ENCODE measurements around the gene CLVS2. TPM values are rescaled to one million over a fixed set of nuclear protein-coding genes. Genes with fewer than 3 reads are reported as not detected.
A peak's percentile ranks its signal among the peaks of the same experiment; 100 is the strongest.

CLVS2 gene
- total and polyA plus RNA-seq, 2 experiments from 2014 or later, result 0.08 to 0.66 TPM

DNA sequence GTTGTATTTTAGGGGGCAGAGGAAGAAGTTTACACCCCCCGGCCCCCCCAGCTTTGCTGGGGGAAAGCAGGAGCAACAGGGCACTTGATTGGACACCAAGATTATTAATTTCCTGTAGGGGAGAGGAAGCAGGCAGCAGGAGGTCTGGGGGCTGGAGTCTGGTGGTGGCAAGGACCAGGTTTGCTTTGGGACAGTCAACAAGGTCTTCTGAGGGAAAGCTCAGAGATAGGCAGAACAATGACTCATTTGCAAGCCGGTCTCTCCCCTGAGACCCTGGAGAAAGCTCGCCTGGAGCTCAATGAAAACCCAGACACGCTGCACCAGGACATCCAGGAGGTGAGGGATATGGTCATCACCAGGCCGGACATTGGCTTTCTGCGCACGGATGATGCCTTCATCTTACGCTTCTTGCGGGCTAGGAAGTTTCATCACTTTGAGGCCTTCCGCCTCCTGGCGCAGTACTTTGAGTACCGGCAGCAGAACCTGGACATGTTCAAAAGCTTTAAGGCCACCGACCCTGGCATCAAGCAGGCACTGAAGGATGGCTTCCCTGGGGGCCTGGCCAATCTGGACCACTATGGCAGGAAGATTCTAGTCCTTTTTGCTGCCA is 1.6 kb downstream of the CLVS2 start:
- Mint-ChIP-seq H3K4me1 (peaks cover 11% of the 10 kb centered on the region), H3K27me3 (ENCODE audit: insufficient read depth, low read depth, poor library complexity) (peaks cover 28% of the 10 kb centered on the region), H3K4me3 (peak overlapping the region; percentile 82; the same call in 2 of the 3 replicates), H3K36me3 (ENCODE audit: low read depth) (no peaks in the 10 kb centered on the region), H3K27ac (no peak overlapping the region), H3K9me3 (no peaks in the 10 kb centered on the region)
- peak overlapping the region; percentile 61; the same call in 1 of the 2 replicates for H3K4me3 ChIP-seq
- H3K27ac ChIP-seq (ENCODE audit: low read depth), result no peak overlapping the region
- DNase-seq (ENCODE audit: low spot score) (no peak), ATAC-seq (no peak)
- TF ChIP-seq EZH2phosphoT487 (IDR thresholded peaks at IDR 0.05; ENCODE audit: unreplicated experiment), result no peak
- TF ChIP-seq, protein P1, sequence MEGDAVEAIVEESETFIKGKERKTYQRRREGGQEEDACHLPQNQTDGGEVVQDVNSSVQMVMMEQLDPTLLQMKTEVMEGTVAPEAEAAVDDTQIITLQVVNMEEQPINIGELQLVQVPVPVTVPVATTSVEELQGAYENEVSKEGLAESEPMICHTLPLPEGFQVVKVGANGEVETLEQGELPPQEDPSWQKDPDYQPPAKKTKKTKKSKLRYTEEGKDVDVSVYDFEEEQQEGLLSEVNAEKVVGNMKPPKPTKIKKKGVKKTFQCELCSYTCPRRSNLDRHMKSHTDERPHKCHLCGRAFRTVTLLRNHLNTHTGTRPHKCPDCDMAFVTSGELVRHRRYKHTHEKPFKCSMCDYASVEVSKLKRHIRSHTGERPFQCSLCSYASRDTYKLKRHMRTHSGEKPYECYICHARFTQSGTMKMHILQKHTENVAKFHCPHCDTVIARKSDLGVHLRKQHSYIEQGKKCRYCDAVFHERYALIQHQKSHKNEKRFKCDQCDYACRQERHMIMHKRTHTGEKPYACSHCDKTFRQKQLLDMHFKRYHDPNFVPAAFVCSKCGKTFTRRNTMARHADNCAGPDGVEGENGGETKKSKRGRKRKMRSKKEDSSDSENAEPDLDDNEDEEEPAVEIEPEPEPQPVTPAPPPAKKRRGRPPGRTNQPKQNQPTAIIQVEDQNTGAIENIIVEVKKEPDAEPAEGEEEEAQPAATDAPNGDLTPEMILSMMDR (conservative IDR thresholded peaks at IDR 0.05; ENCODE audit: low read depth in 2 of 2), result no peak
- TF ChIP-seq JUNB (IDR thresholded peaks at IDR 0.05; ENCODE audit: unreplicated experiment), result no peak
- no peak for TF ChIP-seq ZNF331 (CRISPR knock-in tag; IDR thresholded peaks at IDR 0.05; ENCODE audit: low read depth)
- TF ChIP-seq EZH2 (IDR thresholded peaks at IDR 0.05; ENCODE audit: low read depth, unreplicated experiment), result no peak
- no peak for TF ChIP-seq NANOG (IDR thresholded peaks at IDR 0.05; ENCODE audit: borderline replicate concordance)
- TF ChIP-seq ZNF462 (CRISPR knock-in tag; IDR thresholded peaks at IDR 0.05), result no peak
- TF ChIP-seq STAT1 (IDR thresholded peaks at IDR 0.05; ENCODE audit: unreplicated experiment), result no peak
- no peak for TF ChIP-seq ZNF114 (CRISPR knock-in tag; IDR thresholded peaks at IDR 0.05)
- no peak for TF ChIP-seq ETS1 (IDR thresholded peaks at IDR 0.05)
- no peak for TF ChIP-seq POLR2AphosphoS5 (IDR thresholded peaks at IDR 0.05; ENCODE audit: low read depth)
- TF ChIP-seq, protein P2, sequence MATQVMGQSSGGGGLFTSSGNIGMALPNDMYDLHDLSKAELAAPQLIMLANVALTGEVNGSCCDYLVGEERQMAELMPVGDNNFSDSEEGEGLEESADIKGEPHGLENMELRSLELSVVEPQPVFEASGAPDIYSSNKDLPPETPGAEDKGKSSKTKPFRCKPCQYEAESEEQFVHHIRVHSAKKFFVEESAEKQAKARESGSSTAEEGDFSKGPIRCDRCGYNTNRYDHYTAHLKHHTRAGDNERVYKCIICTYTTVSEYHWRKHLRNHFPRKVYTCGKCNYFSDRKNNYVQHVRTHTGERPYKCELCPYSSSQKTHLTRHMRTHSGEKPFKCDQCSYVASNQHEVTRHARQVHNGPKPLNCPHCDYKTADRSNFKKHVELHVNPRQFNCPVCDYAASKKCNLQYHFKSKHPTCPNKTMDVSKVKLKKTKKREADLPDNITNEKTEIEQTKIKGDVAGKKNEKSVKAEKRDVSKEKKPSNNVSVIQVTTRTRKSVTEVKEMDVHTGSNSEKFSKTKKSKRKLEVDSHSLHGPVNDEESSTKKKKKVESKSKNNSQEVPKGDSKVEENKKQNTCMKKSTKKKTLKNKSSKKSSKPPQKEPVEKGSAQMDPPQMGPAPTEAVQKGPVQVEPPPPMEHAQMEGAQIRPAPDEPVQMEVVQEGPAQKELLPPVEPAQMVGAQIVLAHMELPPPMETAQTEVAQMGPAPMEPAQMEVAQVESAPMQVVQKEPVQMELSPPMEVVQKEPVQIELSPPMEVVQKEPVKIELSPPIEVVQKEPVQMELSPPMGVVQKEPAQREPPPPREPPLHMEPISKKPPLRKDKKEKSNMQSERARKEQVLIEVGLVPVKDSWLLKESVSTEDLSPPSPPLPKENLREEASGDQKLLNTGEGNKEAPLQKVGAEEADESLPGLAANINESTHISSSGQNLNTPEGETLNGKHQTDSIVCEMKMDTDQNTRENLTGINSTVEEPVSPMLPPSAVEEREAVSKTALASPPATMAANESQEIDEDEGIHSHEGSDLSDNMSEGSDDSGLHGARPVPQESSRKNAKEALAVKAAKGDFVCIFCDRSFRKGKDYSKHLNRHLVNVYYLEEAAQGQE (IDR thresholded peaks at IDR 0.05; ENCODE audit: unreplicated experiment), result no peak
- H3K4me2 ChIP-seq, result peak overlapping the region; percentile 76; the same call in 1 of the 2 replicates
- peak overlapping the region; percentile 85; the same call in 1 of the 2 replicates for H2AFZ ChIP-seq
- no peaks in the 10 kb centered on the region for H3K9me2 ChIP-seq (ENCODE audit: insufficient read depth)
- peaks cover 69% of the 10 kb centered on the region for H3K27me3 ChIP-seq (ENCODE audit: insufficient read depth)
- no peaks in the 10 kb centered on the region for H4K20me1 ChIP-seq (replicated peaks; ENCODE audit: insufficient read depth)
- H3F3A ChIP-seq (replicated peaks; ENCODE audit: low read depth), result no peaks in the 10 kb centered on the region
- no peaks in the 10 kb centered on the region for H3K79me2 ChIP-seq (replicated peaks; ENCODE audit: insufficient read depth)
- peaks cover 8% of the 10 kb centered on the region; the same call in 1 of the 2 replicates for H3K4me1 ChIP-seq (ENCODE audit: insufficient read depth)
- H3K36me3 ChIP-seq (ENCODE audit: insufficient read depth), result no peaks in the 10 kb centered on the region

Measured in GM23338 (cell line).